Coronary artery (tissue), 2 donors: ENCODE data around the gene B3GNT2.
"Not testable (repeated sequence)": the region's sequence is repeated elsewhere in the genome, so short reads cannot be mapped to it uniquely, and the experiment has no call there.

Source experiments
- DNase-seq: peaks from one replicate; pipeline ENCODE4 v3.0.0-alpha.2; 2017; ENCODE audit warnings: low spot score
- H3K27ac ChIP-seq, 2 donors: fragments of 200-600 bp; sonication (generic); one replicate each; pipeline ENCODE4 v1.5.1; 2016 to 2019
- H3K4me3 ChIP-seq: fragments of 200-600 bp; sonication (generic); 2 replicates; pipeline ENCODE4 v1.5.1; 2016; ENCODE audit warnings: mild to moderate bottlenecking, moderate library complexity
- CTCF ChIP-seq: fragments of 200-600 bp; sonication (generic); IDR thresholded peaks from one replicate; pipeline ENCODE4 v1.5.1; 2019; ENCODE audit warnings: antibody characterized with exemption

The B3GNT2 gene

GRCh38 chr2:62196278-62196901 lies 475 bp downstream of the B3GNT2 start:
- Histone ChIP-seq H3K4me3 (peak overlapping the region; percentile 90), H3K27ac (peak overlapping the region; percentile 92 to 97)
- TF ChIP-seq CTCF = no peak
- DNase-seq = peak; percentile 80

GRCh38 chr2:62197011-62197924 lies 1.4 kb downstream of the B3GNT2 start:
- DNase-seq = peak; percentile 74
- no peak for TF ChIP-seq CTCF
- Histone ChIP-seq H3K4me3 (peak overlapping the region; percentile 90), H3K27ac (peak overlapping the region; percentile 92 to 97)

GRCh38 chr2:62197925-62198633 lies 2.2 kb downstream of the B3GNT2 start:
- H3K27ac ChIP-seq = peak overlapping the region; percentile 92 to 97
- H3K4me3 ChIP-seq = peak overlapping the region; percentile 90
- TF ChIP-seq CTCF = no peak
- DNase-seq = no peak

- peak overlapping the region in 1 of 2 donors; percentile 57 for H3K27ac ChIP-seq
- peak overlapping the region; percentile 90 for H3K4me3 ChIP-seq
- not testable (repeated sequence) for DNase-seq
Measured at GRCh38 chr2:62198854-62199253, 2.9 kb downstream of the B3GNT2 start.

- Histone ChIP-seq H3K4me3 (no peak overlapping the region), H3K27ac (peak overlapping the region in 1 of 2 donors; percentile 48)
- no peak for TF ChIP-seq CTCF
- DNase-seq = no peak
Measured at GRCh38 chr2:62199392-62200125, 3.6 kb downstream of the B3GNT2 start.

- Histone ChIP-seq H3K27ac (peak overlapping the region; percentile 42 to 69), H3K4me3 (peak overlapping the region; percentile 7)
- no peak for TF ChIP-seq CTCF
- no peak for DNase-seq
Measured at GRCh38 chr2:62200291-62200841, 4.5 kb downstream of the B3GNT2 start.
